Measurements from ENCODE around the gene RNF141. TPM values are rescaled to one million over a fixed set of nuclear protein-coding genes. Genes with fewer than 3 reads are reported as not detected.

RNF141 gene
- total and polyA plus RNA-seq, 7 donors: 5.0 to 42.2 (median 16.6) TPM

DNA sequence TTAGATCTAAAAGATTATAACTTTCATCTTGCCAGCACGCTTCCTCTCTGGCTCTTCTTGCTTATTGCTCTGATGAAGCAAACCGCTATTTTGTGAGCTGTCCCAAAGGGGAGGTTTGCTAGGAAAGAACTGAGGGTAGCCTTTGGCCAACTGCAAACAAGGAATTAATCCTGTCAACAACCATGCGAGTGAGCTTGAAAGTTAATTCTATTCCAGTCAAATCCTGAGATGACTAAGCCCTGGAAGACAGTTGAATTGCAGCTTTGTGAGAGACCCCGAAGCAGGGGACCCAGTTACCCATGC is 10.3 kb upstream of the RNF141 start:
- ATAC-seq: no peak
- DNase-seq: no peak
- Histone ChIP-seq H3K36me3 (ENCODE audit: insufficient read depth in 1 of 2, low read depth in 1 of 2) (no peaks in the 10 kb centered on the region), H3K4me1 (no peaks in the 10 kb centered on the region), H3K9me3 (peaks cover 9% of the 10 kb centered on the region), H3K4me3 (no peak overlapping the region), H3K27me3 (ENCODE audit: insufficient read depth in 3 of 3, low read length in 2 of 3) (no peaks in the 10 kb centered on the region), H3K27ac (no peak overlapping the region)
- WGBS, 3 donors: 55 to 76% (median 76%) methylated on average over 4 of the region's 4 CpGs
- intact Hi-C loops (cut with DNase I): no loop called here
- TF ChIP-seq, protein P1, sequence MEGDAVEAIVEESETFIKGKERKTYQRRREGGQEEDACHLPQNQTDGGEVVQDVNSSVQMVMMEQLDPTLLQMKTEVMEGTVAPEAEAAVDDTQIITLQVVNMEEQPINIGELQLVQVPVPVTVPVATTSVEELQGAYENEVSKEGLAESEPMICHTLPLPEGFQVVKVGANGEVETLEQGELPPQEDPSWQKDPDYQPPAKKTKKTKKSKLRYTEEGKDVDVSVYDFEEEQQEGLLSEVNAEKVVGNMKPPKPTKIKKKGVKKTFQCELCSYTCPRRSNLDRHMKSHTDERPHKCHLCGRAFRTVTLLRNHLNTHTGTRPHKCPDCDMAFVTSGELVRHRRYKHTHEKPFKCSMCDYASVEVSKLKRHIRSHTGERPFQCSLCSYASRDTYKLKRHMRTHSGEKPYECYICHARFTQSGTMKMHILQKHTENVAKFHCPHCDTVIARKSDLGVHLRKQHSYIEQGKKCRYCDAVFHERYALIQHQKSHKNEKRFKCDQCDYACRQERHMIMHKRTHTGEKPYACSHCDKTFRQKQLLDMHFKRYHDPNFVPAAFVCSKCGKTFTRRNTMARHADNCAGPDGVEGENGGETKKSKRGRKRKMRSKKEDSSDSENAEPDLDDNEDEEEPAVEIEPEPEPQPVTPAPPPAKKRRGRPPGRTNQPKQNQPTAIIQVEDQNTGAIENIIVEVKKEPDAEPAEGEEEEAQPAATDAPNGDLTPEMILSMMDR (IDR thresholded peaks at IDR 0.05): no peak

DNA sequence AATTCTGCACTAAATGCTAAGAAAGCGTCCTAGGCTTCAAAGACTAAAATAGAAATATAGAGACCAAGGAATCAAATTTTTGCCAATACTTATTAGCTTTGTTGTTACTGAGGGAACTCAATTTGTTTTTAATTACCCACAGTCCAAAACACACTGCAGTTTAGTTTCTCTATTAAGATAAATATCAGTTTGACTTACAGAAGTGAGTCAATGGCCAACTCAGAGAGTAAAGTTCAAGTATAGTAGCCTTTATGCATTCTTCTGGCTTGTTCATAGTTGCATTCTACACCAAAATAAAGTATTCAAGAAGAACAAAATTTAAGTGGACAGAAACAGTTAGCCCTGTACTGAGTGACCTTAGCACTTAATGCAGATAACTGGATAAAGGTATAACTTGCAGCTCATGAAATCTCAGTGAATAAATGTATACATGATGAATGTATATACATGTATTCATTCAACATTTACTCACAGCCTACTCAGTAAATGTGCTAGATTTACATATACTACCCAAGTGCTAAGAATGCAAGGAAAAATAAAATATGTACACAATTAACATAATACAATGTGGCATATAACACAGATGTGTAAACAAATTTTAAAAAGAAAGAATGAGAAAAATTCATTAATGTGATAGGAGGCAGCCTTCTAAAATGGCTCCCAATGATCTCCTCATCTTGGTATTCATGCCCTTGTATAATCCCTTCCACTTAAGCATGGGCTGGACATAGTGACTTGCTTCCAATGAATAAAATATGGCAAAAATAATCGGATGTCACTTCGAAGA is 9.7 kb upstream of the RNF141 start:
- DNase-seq (no peak), ATAC-seq (no peak)
- Histone ChIP-seq H3K9me3 (peaks cover 9% of the 10 kb centered on the region), H3K4me1 (no peaks in the 10 kb centered on the region), H3K36me3 (ENCODE audit: insufficient read depth in 1 of 2, low read depth in 1 of 2) (no peaks in the 10 kb centered on the region), H3K27me3 (ENCODE audit: insufficient read depth in 3 of 3, low read length in 2 of 3) (no peaks in the 10 kb centered on the region), H3K27ac (no peak overlapping the region), H3K4me3 (no peak overlapping the region)
- TF ChIP-seq, protein P1 (IDR thresholded peaks at IDR 0.05): no peak
- WGBS, 3 donors: 89 to 92% (median 90%) methylated on average over 3 of the region's 3 CpGs
- intact Hi-C loops (cut with DNase I): no loop called here

DNA sequence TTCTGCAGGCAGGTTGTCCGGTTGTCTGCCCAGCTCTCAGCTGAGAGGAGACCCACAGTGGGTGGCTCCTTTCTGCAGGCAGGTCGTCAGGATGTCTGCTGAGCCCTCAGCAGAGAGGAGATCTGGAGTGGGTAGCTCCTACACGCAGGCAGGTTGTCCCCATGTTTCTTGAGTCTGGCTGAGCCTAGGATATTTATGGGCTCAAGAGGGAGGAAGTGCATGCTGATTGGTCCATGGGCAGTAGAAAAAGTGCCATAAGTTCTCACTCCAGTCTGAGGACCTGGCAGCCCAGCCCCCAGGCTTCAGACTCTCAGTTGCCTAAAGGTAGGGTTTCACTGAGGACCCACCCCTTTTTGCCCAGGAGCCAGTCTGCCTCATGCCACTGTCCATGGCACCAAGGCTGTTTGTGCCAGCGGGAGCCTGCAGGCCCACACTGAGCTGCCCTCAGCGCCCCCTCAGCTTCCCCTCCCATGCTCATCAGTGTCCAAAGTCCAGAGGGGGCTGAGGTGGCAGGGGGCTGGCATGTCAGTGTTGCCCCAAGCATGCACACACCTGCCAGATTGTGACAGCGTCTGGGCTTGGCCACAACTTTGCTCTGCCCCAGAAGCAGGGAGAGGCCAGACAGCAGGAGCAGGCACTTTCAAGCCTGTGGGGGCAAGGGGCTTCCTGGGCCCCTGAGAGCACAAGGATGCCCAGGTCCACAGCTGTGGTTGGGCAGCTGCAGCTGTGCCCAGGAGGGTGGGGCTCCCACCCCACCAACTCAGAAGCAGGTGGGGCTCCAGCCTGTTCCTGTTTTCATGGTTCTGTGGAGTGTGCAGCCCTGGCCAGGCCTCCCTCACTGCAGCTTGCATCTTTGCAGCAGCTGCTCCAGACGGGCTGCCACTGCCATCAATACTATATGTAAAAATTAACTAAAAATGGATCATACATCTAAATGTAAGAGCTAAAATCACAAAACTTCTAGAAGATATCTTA is 3.8 kb upstream of the RNF141 start:
- DNase-seq (peak in 1 of 2 donors; percentile 46), ATAC-seq (no peak)
- Histone ChIP-seq H3K27me3 (ENCODE audit: insufficient read depth in 3 of 3, low read length in 2 of 3) (no peaks in the 10 kb centered on the region), H3K4me1 (peaks cover 5% of the 10 kb centered on the region), H3K27ac (no peak overlapping the region), H3K9me3 (no peaks in the 10 kb centered on the region), H3K4me3 (no peak overlapping the region), H3K36me3 (ENCODE audit: insufficient read depth in 1 of 2, low read depth in 1 of 2) (no peaks in the 10 kb centered on the region)
- intact Hi-C loops (cut with DNase I): loop anchor here (5.0 kb wide), 2 partner anchors 108 to 193 kb away; no protein-coding TSS in a partner anchor
- TF ChIP-seq, protein P1 (IDR thresholded peaks at IDR 0.05): no peak
- WGBS, 3 donors: 75 to 86% (median 82%) methylated on average over 7 of the region's 7 CpGs

DNA sequence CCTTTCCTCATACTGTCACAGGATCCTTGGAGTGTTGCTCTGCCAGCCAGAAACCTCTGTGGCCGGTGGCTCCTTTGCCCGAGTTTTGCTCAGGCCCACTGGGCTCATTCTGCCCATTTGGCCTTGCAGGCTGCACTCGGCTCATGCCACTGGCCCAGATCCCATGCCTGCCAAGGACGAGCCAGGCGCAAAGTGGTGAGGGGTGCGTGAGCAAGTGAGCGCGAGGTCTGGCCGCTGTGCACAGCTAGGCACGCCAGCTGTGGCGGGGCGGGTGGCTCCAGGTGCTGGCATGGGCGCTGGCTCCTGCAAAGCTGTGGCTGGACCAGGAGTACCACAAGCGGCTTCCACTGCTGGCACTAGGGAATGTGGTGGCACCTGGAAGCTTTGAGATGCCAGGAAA is 2.8 kb upstream of the RNF141 start:
- Histone ChIP-seq H3K4me1 (peaks cover 15% of the 10 kb centered on the region), H3K27ac (no peak overlapping the region), H3K9me3 (no peaks in the 10 kb centered on the region), H3K36me3 (ENCODE audit: insufficient read depth in 1 of 2, low read depth in 1 of 2) (no peaks in the 10 kb centered on the region), H3K27me3 (ENCODE audit: insufficient read depth in 3 of 3, low read length in 2 of 3) (no peaks in the 10 kb centered on the region), H3K4me3 (no peak overlapping the region)
- 89 to 96% (median 95%) methylated on average over 14 of the region's 14 CpGs for WGBS, 3 donors
- intact Hi-C loops (cut with DNase I): loop anchor here (5.0 kb wide), 2 partner anchors 109 to 194 kb away; no protein-coding TSS in a partner anchor
- ATAC-seq (no peak), DNase-seq (peak in 1 of 2 donors; percentile 49)
- TF ChIP-seq, protein P1 (IDR thresholded peaks at IDR 0.05): no peak
